Coronary artery (tissue), 2 donors: ENCODE measurements around the gene RAD51B.

Source experiments
- DNase-seq: peaks from one replicate; pipeline ENCODE4 v3.0.0-alpha.2; 2017; ENCODE audit warnings: low spot score
- H3K27ac ChIP-seq, 2 donors: fragments of 200-600 bp; sonication (generic); one replicate each; pipeline ENCODE4 v1.5.1; 2016 to 2019
- H3K4me3 ChIP-seq: fragments of 200-600 bp; sonication (generic); 2 replicates; pipeline ENCODE4 v1.5.1; 2016; ENCODE audit warnings: mild to moderate bottlenecking, moderate library complexity
- CTCF ChIP-seq: fragments of 200-600 bp; sonication (generic); IDR thresholded peaks from one replicate; pipeline ENCODE4 v1.5.1; 2019; ENCODE audit warnings: antibody characterized with exemption

The RAD51B gene

GRCh38 chr14:68506645-68507419, 687.3 kb downstream of the RAD51B start:
- DNase-seq: no peak
- TF ChIP-seq CTCF: no peak
- no peak overlapping the region for H3K4me3 ChIP-seq
- peak overlapping the region in 1 of 2 donors; percentile 23 for H3K27ac ChIP-seq

GRCh38 chr14:68507544-68508081, 688.0 kb downstream of the RAD51B start:
- no peak for TF ChIP-seq CTCF
- no peak for DNase-seq
- no peak overlapping the region for H3K4me3 ChIP-seq
- H3K27ac ChIP-seq: no peak overlapping the region

GRCh38 chr14:68508581-68508980, 689.0 kb downstream of the RAD51B start:
- no peak overlapping the region for H3K4me3 ChIP-seq
- DNase-seq: no peak
- TF ChIP-seq CTCF: no peak
- no peak overlapping the region for H3K27ac ChIP-seq

- Histone ChIP-seq H3K27ac (peak overlapping the region; percentile 32 to 44), H3K4me3 (no peak overlapping the region)
- no peak for TF ChIP-seq CTCF
- DNase-seq: no peak
Measured at GRCh38 chr14:68509188-68509983, 689.8 kb downstream of the RAD51B start.

GRCh38 chr14:68510201-68511128, 690.9 kb downstream of the RAD51B start:
- peak overlapping the region; percentile 41 to 44 for H3K27ac ChIP-seq
- no peak for TF ChIP-seq CTCF
- H3K4me3 ChIP-seq: no peak overlapping the region
- no peak for DNase-seq

- DNase-seq: no peak
- TF ChIP-seq CTCF: no peak
- Histone ChIP-seq H3K27ac (peak overlapping the region; percentile 41 to 44), H3K4me3 (no peak overlapping the region)
Measured at GRCh38 chr14:68511129-68512047, 691.8 kb downstream of the RAD51B start.
